ENCODE data around the gene GTPBP1.

GTPBP1 gene

DNA sequence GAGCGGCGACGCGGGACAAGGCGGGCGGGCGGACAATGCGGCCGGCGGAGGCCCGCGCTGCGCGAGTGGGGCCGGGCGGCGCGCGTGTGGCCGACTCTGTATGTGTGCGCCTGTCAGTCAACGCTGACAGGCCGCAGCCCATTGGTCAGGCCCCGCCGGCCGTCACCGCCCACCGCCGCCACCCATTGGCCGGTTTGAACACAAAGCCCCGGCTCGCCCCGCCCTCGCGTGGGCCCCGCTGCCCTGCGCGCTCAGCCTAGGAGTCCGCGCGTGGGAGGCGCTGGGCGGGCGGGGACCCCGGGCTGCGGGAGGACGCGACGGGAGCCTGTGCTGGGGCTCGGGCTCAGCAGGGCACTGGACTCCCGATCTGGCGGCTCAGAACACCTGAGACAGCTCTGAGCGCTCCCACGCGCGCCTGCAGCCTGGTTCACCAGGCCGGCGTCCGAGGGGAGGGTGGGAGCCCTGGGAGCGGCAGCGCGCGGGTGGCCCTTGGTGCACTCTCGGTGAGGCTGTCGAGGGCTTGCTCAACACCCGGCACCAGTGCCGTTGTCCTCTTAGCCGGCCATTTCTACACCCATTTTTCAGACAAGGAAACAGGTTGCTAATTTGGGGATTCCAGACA, 50.3 kb downstream of the GTPBP1 start, which contains the start of gene SUN2:
TSS of gene SUN2 (minus strand) at position 88 of the 622 bp plus-strand sequence. CDS start 3,370 bp downstream, outside the sequence.
- Histone ChIP-seq H3K9ac (ENCODE audit: low read length) (peak within 1 kb of the TSS; percentile 97), H3K9me3 (ENCODE audit: control insufficient read depth, low read length) (no peaks in the 10 kb centered on the region), H3K4me1 (ENCODE audit: control insufficient read depth, insufficient read depth, low read length) (peaks cover 18% of the 10 kb centered on the region), H3K27me3 (replicated peaks; ENCODE audit: control insufficient read depth, insufficient read depth, low read length) (no peaks in the 10 kb centered on the region), H3K4me3 (ENCODE audit: low read length) (peak within 1 kb of the TSS; percentile 89), H3K36me3 (ENCODE audit: control insufficient read depth, insufficient read depth, low read length, severe bottlenecking) (peaks cover 20% of the 10 kb centered on the region)
- peak; percentile 97 for DNase-seq (ENCODE audit: low read depth)

DNA sequence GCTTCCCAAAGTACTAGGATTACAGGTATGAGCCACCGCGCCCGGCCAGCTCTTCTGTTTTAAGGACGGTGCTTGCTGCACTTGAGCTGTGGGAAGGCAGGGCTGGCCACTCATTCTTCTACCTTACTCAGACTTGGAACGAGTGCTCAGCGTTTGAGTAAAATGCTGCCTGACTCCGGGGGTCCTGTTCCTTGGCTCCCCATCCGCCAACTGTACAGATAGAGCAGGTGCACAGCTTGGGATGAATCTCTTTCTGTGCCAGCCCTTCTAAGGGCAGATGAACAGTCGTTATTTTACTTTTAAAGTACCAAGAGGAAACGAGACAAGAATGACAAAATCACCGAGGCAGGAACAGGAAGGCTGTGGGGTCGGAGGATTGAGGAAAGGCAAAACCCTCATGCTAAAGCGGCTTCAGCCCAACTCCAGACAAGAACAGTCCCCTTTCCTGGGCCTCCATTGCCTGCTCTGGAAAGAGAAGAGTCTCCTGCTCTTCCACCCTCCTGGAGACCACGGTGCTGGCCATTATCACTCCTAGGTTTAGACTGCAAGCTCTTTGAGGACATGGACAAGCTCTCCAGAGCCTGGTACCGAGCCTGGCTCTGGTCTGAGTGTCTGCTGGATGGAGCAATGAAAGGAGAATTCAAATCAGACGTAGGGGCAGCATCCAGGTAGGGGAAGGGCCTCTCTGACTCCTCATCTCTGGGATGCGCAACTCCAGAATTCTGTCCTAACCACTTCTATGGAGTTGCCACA, 51.1 kb downstream of the GTPBP1 start:
- H3K36me3 ChIP-seq (ENCODE audit: control insufficient read depth, insufficient read depth, low read length, severe bottlenecking), result peaks cover 12% of the 10 kb centered on the region
- H3K4me3 ChIP-seq (ENCODE audit: low read length), result peak overlapping the region; percentile 89
- H3K27me3 ChIP-seq (replicated peaks; ENCODE audit: control insufficient read depth, insufficient read depth, low read length), result no peaks in the 10 kb centered on the region
- H3K4me1 ChIP-seq (ENCODE audit: control insufficient read depth, insufficient read depth, low read length), result peaks cover 18% of the 10 kb centered on the region
- no peak for DNase-seq (ENCODE audit: low read depth)
- H3K9ac ChIP-seq (ENCODE audit: low read length), result peak overlapping the region; percentile 97
- no peaks in the 10 kb centered on the region for H3K9me3 ChIP-seq (ENCODE audit: control insufficient read depth, low read length)

DNA sequence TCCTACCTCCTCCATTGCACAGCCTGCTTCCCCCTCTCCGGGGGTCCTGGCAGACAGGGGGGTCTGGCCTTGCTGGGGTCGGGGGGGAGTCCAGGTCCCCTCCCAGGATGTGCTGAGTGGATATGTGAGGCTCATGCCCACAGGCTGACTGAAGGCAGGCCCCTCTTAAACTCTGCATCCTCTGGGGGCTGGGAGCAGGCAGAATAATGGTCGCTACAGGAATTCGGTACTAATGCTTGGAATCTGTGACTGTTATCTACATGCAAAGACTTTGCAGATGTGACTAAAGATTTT, 51.7 kb downstream of the GTPBP1 start:
- Histone ChIP-seq H3K9me3 (ENCODE audit: control insufficient read depth, low read length) (no peaks in the 10 kb centered on the region), H3K36me3 (ENCODE audit: control insufficient read depth, insufficient read depth, low read length, severe bottlenecking) (peaks cover 6% of the 10 kb centered on the region), H3K27me3 (replicated peaks; ENCODE audit: control insufficient read depth, insufficient read depth, low read length) (no peaks in the 10 kb centered on the region), H3K4me3 (ENCODE audit: low read length) (no peak overlapping the region), H3K4me1 (ENCODE audit: control insufficient read depth, insufficient read depth, low read length) (peaks cover 19% of the 10 kb centered on the region), H3K9ac (ENCODE audit: low read length) (no peak overlapping the region)
- DNase-seq (ENCODE audit: low read depth), result no peak

DNA sequence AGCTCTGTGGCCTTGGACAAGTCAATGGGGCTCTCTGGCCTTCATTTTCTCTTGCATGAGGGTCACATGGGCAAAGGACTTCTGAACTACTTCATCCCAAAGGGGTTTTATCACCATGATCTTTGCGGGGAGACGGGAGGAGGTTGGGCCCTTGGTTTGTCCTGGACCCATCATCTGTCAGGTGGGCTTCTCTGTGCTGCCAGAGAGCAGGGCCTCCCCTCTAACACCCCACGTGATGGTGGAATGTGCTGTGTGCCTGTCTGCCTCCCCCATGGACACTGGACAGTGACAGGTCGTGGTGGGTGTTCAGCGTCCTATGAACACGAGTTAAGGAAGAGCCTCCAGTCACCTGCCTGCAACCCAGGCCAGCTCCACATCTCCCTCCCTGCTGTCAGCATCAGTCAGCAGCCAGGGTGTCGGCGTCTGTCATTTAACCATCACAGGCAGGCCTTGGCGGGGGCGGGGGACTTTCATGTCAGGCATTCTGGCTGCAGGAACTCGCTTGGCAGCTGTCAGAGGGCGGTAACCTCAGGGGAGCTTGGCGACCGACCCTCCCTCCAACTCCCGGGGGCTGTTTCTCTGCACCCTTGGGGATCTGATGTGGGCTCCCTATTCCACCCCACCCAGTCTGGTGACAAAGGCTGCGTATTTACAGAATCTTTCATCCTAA, 52.7 kb downstream of the GTPBP1 start:
- Histone ChIP-seq H3K9me3 (ENCODE audit: control insufficient read depth, low read length) (no peaks in the 10 kb centered on the region), H3K27me3 (replicated peaks; ENCODE audit: control insufficient read depth, insufficient read depth, low read length) (no peaks in the 10 kb centered on the region), H3K36me3 (ENCODE audit: control insufficient read depth, insufficient read depth, low read length, severe bottlenecking) (no peaks in the 10 kb centered on the region), H3K4me3 (ENCODE audit: low read length) (no peak overlapping the region), H3K9ac (ENCODE audit: low read length) (no peak overlapping the region), H3K4me1 (ENCODE audit: control insufficient read depth, insufficient read depth, low read length) (peaks cover 24% of the 10 kb centered on the region)
- DNase-seq (ENCODE audit: low read depth), result no peak

DNA sequence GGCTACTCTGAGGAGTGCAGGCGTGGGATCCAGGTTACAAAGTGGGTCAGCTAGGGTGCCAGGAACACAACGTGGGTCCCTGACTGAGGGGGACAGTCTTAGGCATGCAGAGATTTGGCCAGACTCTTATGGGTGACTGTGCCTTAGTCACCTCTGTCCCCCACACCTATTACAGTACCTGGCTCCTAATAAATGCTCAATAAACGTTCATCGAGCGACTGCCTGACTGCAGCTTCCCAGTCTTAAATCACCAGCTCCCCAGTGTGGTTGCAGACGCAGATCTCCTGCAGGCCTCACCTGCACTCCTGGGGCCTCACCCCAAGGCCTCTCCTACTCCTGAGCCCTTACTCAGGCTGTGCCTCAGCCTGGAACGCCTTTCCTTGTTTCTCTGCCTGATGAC, 53.3 kb downstream of the GTPBP1 start:
- no peak overlapping the region for H3K9ac ChIP-seq (ENCODE audit: low read length)
- H3K4me3 ChIP-seq (ENCODE audit: low read length), result no peak overlapping the region
- H3K36me3 ChIP-seq (ENCODE audit: control insufficient read depth, insufficient read depth, low read length, severe bottlenecking), result no peaks in the 10 kb centered on the region
- no peak for DNase-seq (ENCODE audit: low read depth)
- peaks cover 21% of the 10 kb centered on the region for H3K4me1 ChIP-seq (ENCODE audit: control insufficient read depth, insufficient read depth, low read length)
- no peaks in the 10 kb centered on the region for H3K9me3 ChIP-seq (ENCODE audit: control insufficient read depth, low read length)
- no peaks in the 10 kb centered on the region for H3K27me3 ChIP-seq (replicated peaks; ENCODE audit: control insufficient read depth, insufficient read depth, low read length)

DNA sequence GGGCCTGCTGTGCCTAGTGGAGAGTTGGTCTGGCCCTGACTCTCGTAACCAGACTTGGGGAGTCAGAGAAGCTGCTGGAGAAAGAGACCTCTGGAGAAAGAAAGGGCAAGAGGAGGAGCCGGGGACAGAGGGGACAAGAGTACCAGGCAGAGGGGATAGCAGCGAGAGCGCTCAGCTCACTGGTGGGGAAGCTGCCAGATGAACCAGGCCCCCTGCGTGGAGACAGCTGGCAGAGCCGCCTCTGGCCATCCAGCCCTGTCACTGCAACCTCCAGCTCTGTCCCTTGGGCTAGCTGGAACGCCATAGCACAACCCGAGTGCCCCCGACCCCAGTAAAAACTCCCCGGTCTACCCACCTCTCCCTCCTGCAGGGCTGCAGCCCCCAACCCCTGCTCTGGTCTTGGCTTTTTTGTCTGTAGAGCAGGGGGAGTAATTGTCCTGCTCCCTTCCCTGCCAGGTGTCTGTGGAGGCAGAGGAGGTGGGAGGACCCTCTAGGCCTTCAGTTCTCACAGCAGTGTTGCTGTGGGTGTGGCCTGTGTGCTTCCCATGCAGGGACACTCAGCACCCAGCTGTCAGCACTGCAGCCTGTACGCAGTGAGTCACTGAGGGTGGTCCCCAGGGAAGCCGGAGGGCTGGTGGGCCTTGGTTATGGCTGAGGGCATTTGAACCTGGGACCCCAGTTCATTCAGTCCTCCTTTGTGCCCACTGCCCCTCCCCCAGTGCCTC, 54.9 kb downstream of the GTPBP1 start:
- H3K4me1 ChIP-seq (ENCODE audit: control insufficient read depth, insufficient read depth, low read length), result peaks cover 20% of the 10 kb centered on the region
- no peak for DNase-seq (ENCODE audit: low read depth)
- no peak overlapping the region for H3K4me3 ChIP-seq (ENCODE audit: low read length)
- H3K36me3 ChIP-seq (ENCODE audit: control insufficient read depth, insufficient read depth, low read length, severe bottlenecking), result no peaks in the 10 kb centered on the region
- no peaks in the 10 kb centered on the region for H3K9me3 ChIP-seq (ENCODE audit: control insufficient read depth, low read length)
- no peak overlapping the region for H3K9ac ChIP-seq (ENCODE audit: low read length)
- no peaks in the 10 kb centered on the region for H3K27me3 ChIP-seq (replicated peaks; ENCODE audit: control insufficient read depth, insufficient read depth, low read length)

DNA sequence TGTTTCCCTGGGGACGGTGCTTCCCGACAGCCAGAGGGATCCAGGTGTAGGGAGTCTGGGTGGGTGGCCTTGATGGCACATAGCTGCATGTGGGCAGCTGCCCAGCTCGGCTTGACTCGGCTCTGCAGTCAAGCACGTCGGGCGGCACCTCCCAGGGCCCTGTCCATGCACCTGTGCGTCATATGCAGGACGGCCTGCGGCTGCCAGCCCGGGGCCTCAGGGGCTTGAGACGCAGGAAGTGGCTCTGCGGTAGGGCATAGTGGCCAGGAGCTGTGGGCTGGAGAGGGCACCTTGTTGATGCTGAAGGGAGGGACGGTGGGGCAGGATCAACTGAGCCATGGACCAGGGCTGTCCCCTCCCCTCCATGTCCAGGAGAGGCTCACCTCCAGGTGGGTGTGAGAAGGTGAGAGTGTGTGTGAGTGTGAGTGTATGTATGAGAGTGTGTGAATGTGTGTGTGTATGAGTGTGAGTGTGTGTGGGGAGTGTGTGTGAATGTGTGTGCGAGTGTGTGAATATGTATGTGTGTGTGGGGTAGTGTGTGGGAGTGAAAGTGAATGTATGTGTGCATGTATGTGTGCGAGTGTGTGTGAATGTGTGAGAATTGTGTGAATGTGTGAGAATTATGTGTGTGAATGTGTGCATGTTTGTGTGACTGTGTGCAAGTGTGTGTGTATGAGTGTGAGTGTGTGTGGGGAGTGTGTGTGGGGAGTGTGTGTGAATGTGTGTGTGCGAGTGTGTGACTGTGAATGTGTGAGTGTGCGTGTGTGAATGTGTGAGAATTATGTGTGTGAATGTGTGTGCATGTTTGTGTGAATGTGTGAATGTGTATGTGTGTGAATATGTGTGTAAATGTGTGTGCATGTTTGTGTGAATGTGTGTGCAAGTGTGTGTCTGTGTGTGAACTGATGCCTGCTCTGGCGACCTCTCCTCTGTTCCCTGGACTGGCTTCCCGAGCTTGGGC, 55.7 kb downstream of the GTPBP1 start:
- H3K9ac ChIP-seq (ENCODE audit: low read length), result no peak overlapping the region

DNA sequence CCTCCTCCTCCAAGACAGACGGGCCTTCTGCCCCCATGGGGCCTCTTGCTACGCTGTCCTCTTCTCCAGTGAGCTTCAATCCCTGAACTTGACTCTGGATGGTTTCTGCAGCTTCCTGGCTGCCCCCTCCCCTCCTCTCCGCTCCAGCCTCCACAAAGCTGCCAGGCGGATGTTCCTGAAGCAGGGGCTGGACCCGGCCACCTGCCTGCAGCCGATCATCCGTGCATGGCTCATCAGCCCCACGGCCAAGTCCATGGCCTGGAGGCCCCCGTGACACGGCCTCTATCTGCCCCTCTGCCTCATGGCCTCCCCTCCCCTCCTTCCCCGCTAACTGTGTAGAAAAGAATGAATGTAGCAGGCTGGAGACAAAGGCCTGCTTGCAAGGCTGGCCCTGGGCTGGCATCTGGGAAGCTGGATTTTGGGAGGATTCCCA, 56.8 kb downstream of the GTPBP1 start:
- no peak overlapping the region for H3K9ac ChIP-seq (ENCODE audit: low read length)
- H3K36me3 ChIP-seq (ENCODE audit: control insufficient read depth, insufficient read depth, low read length, severe bottlenecking), result no peaks in the 10 kb centered on the region
- H3K4me3 ChIP-seq (ENCODE audit: low read length), result no peak overlapping the region
- no peaks in the 10 kb centered on the region for H3K9me3 ChIP-seq (ENCODE audit: control insufficient read depth, low read length)
- peaks cover 15% of the 10 kb centered on the region for H3K4me1 ChIP-seq (ENCODE audit: control insufficient read depth, insufficient read depth, low read length)
- DNase-seq (ENCODE audit: low read depth), result no peak
- H3K27me3 ChIP-seq (replicated peaks; ENCODE audit: control insufficient read depth, insufficient read depth, low read length), result no peaks in the 10 kb centered on the region

More for the DNA sequence above, 55.7 kb downstream of the GTPBP1 start:
- no peak for DNase-seq (ENCODE audit: low read depth)
- no peaks in the 10 kb centered on the region for H3K9me3 ChIP-seq (ENCODE audit: control insufficient read depth, low read length)
- H3K4me3 ChIP-seq (ENCODE audit: low read length), result no peak overlapping the region
- no peaks in the 10 kb centered on the region for H3K27me3 ChIP-seq (replicated peaks; ENCODE audit: control insufficient read depth, insufficient read depth, low read length)
- H3K36me3 ChIP-seq (ENCODE audit: control insufficient read depth, insufficient read depth, low read length, severe bottlenecking), result no peaks in the 10 kb centered on the region
- peaks cover 19% of the 10 kb centered on the region for H3K4me1 ChIP-seq (ENCODE audit: control insufficient read depth, insufficient read depth, low read length)

DNA sequence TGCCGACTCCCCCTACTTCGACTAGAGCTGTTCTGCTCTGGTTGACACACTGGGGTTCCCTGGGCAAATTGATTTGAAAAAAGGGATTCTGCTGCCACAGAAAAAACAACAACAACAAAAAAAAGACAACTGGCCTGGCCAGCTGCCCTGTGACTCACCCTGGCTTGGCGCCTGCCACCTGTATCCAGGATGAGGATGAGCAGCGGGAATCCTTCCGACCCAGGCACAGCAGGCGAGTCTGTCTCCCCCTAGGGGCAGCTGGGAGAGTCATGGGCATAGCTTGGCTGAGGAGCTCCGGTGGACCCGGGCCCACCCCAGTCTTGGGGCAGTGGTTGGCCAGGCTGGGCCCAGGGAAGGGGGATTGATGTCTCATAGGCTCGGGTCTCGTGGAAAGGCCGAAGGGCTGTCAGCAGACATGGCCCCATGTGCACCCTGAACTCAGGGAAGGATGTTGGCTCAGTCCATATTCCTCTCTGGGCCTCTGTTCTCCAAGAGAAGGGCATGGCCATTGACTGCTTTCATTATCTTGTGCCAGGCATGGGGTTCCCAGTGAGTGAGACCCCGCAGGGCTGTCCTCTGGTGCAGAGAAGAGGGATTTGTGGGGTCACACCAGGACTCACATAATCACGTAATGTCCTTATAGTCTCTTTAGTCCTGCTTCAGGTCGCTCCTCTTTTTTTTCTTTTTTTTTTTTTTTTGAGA, 60.5 kb downstream of the GTPBP1 start:
- peaks cover 15% of the 10 kb centered on the region for H3K4me1 ChIP-seq (ENCODE audit: control insufficient read depth, insufficient read depth, low read length)
- H3K4me3 ChIP-seq (ENCODE audit: low read length), result no peak overlapping the region
- no peak overlapping the region for H3K9ac ChIP-seq (ENCODE audit: low read length)
- H3K36me3 ChIP-seq (ENCODE audit: control insufficient read depth, insufficient read depth, low read length, severe bottlenecking), result no peaks in the 10 kb centered on the region
- H3K27me3 ChIP-seq (replicated peaks; ENCODE audit: control insufficient read depth, insufficient read depth, low read length), result no peaks in the 10 kb centered on the region
- peak; percentile 71 for DNase-seq (ENCODE audit: low read depth)
- no peaks in the 10 kb centered on the region for H3K9me3 ChIP-seq (ENCODE audit: control insufficient read depth, low read length)

DNA sequence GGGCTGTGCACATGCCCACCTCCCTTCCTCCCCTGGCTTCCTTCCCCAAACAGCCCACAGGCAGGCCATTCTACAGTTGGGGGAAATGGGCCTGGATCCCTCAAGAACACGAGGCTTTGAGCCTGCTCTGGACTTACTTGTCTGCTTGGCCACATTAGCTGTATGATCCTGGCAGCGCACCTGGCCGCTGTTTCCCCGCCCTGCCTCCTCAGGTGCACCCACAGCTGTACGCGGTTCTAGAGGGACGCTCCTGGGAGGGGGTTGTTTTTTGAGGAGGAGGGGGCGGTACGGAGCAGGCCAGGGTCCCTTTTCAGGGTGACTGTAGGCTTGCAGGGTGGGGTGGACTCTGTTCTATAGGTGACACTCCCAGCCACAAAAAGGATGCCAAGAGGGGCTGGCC, 61.6 kb downstream of the GTPBP1 start:
- H3K36me3 ChIP-seq (ENCODE audit: control insufficient read depth, insufficient read depth, low read length, severe bottlenecking), result no peaks in the 10 kb centered on the region
- H3K4me3 ChIP-seq (ENCODE audit: low read length), result no peak overlapping the region
- no peak overlapping the region for H3K9ac ChIP-seq (ENCODE audit: low read length)
- no peaks in the 10 kb centered on the region for H3K9me3 ChIP-seq (ENCODE audit: control insufficient read depth, low read length)
- peaks cover 20% of the 10 kb centered on the region for H3K4me1 ChIP-seq (ENCODE audit: control insufficient read depth, insufficient read depth, low read length)
- H3K27me3 ChIP-seq (replicated peaks; ENCODE audit: control insufficient read depth, insufficient read depth, low read length), result no peaks in the 10 kb centered on the region
- DNase-seq (ENCODE audit: low read depth), result no peak

Measured in adipocyte (in vitro differentiated cells).